22Rv1 (cell line): ENCODE data around the gene ADAM12.

ENCODE experiments used
- CTCF ChIP-seq: fragments of 450-650 bp; IDR thresholded peaks from 2 replicates; pipeline ENCODE4 v1.5.1; 2017; ENCODE audit warnings: mild to moderate bottlenecking
- ZFX ChIP-seq: fragments of 450-650 bp; IDR thresholded peaks from 2 replicates; pipeline ENCODE4 v1.6.1; 2017; ENCODE audit warnings: antibody characterized with exemption, borderline replicate concordance

DNA sequence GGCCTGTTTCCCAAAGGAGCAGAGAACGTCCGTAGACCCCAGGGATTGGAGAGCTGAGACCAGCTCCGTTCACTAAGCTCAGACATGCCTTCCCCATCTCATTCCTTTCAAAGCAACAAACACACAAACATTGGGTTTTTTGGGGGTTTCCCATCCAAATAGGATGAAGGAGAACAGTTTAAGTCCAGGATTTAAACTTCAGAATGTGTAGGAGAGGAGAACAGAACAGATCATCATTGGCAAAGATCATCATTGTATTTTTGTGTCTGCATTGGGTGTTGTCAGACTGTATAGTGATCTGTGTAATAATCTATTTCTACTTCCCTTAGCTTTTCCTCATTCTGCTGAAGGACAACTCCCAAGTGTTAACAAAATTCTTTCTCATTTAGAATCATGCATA is 314.0 kb downstream of the ADAM12 start:
- no peak for TF ChIP-seq CTCF
- TF ChIP-seq ZFX: no peak
